NB4 (cell line): ENCODE measurements around the gene ZNF445.

Experiments
- MYC ChIP-seq: IDR thresholded peaks from 2 replicates; pipeline ENCODE4 v1.6.1; 2011; ENCODE audit warnings: low read depth, low read length
- POLR2A ChIP-seq: IDR thresholded peaks from 2 replicates; pipeline ENCODE4 v1.6.1; 2011; ENCODE audit warnings: mild to moderate bottlenecking; ENCODE audit not compliant: insufficient read length; ENCODE audit errors: extremely low read depth
- TF ChIP-seq, protein P1 (sequence below): IDR thresholded peaks from one replicate; pipeline ENCODE4 v1.5.1; 2012; ENCODE audit warnings: low read depth, low read length
- TF ChIP-seq, protein P2 (sequence below): IDR thresholded peaks from 2 replicates; pipeline ENCODE4 v1.6.1; 2011; ENCODE audit warnings: low read depth, low read length

DNA sequence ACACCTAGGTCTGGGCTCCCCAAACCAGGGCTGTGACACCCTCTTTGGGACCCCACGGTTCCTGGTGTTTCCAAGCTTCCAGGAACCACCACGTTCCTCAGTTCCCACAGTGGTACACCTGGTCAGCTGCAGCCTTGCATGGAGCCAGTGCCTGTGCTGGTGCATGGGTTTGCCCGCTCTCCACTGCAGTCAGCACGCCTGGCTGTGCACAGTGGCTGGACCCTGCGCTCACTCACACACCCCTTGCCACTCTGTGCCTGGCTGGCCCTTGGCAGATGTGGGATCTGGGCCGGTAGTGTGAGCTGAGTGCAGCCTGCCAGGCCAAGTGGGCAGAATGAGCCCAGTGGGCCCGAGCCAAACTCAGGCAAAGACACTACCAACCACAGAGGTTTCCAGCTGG lies 90.1 kb downstream of the ZNF445 start:
- TF ChIP-seq, protein P1, sequence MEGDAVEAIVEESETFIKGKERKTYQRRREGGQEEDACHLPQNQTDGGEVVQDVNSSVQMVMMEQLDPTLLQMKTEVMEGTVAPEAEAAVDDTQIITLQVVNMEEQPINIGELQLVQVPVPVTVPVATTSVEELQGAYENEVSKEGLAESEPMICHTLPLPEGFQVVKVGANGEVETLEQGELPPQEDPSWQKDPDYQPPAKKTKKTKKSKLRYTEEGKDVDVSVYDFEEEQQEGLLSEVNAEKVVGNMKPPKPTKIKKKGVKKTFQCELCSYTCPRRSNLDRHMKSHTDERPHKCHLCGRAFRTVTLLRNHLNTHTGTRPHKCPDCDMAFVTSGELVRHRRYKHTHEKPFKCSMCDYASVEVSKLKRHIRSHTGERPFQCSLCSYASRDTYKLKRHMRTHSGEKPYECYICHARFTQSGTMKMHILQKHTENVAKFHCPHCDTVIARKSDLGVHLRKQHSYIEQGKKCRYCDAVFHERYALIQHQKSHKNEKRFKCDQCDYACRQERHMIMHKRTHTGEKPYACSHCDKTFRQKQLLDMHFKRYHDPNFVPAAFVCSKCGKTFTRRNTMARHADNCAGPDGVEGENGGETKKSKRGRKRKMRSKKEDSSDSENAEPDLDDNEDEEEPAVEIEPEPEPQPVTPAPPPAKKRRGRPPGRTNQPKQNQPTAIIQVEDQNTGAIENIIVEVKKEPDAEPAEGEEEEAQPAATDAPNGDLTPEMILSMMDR = no peak
- TF ChIP-seq POLR2A (no peak), MYC (no peak)
- TF ChIP-seq, protein P2, sequence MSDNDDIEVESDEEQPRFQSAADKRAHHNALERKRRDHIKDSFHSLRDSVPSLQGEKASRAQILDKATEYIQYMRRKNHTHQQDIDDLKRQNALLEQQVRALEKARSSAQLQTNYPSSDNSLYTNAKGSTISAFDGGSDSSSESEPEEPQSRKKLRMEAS = no peak
